ENCODE results near the gene CD36. TPM values are rescaled to one million over a fixed set of nuclear protein-coding genes. Genes with fewer than 3 reads are reported as not detected.

The CD36 gene
- total RNA-seq, 2 donors from 2014 or later = 8.7 to 26.5 TPM

- peak overlapping the region; percentile 24 for H3K27ac ChIP-seq
- no peaks in the 10 kb centered on the region for H3K27me3 ChIP-seq
- no peak for DNase-seq
- no peaks in the 10 kb centered on the region for H3K4me1 ChIP-seq
- no peak overlapping the region for H3K9ac ChIP-seq (ENCODE audit: low read depth in 2 of 2, low read length in 2 of 2)
- no peak for TF ChIP-seq CTCF (IDR thresholded peaks at IDR 0.05)
- intact Hi-C loops (cut with DNase I) = no loop called here
- no peaks in the 10 kb centered on the region for H3K9me3 ChIP-seq
- H3K36me3 ChIP-seq = no peaks in the 10 kb centered on the region
- H3K4me3 ChIP-seq = no peak overlapping the region
These were observed 84.3 kb downstream of the CD36 start for GRCh38 chr7:80722616-80723195.

GRCh38 chr7:80724249-80724871, 85.9 kb downstream of the CD36 start:
- Histone ChIP-seq H3K9ac (ENCODE audit: low read depth in 2 of 2, low read length in 2 of 2) (no peak overlapping the region), H3K4me1 (no peaks in the 10 kb centered on the region), H3K36me3 (no peaks in the 10 kb centered on the region), H3K27ac (no peak overlapping the region), H3K9me3 (no peaks in the 10 kb centered on the region), H3K27me3 (no peaks in the 10 kb centered on the region), H3K4me3 (no peak overlapping the region)
- TF ChIP-seq CTCF (IDR thresholded peaks at IDR 0.05) = no peak
- no peak for DNase-seq
- intact Hi-C loops (cut with DNase I) = no loop called here

GRCh38 chr7:80725181-80725611, 86.8 kb downstream of the CD36 start:
- Histone ChIP-seq H3K4me1 (no peaks in the 10 kb centered on the region), H3K36me3 (no peaks in the 10 kb centered on the region), H3K27ac (no peak overlapping the region), H3K9ac (ENCODE audit: low read depth in 2 of 2, low read length in 2 of 2) (no peak overlapping the region), H3K9me3 (no peaks in the 10 kb centered on the region), H3K4me3 (no peak overlapping the region), H3K27me3 (no peaks in the 10 kb centered on the region)
- no peak for TF ChIP-seq CTCF (IDR thresholded peaks at IDR 0.05)
- no peak for DNase-seq
- intact Hi-C loops (cut with DNase I) = no loop called here

Other genes with a start within 250 kb of the CD36 start
- not detected for gene GNAT3, start 126.6 kb upstream of the CD36 start, total RNA-seq

Measured in colonic mucosa (tissue), 4 donors.